Stomach smooth muscle (tissue), 2 donors: ENCODE measurements around the gene TFB1M.

Experiments
- H3K27ac ChIP-seq: one replicate; pipeline ENCODE4 v1.7.0; 2013; ENCODE audit warnings: mild to moderate bottlenecking, low read length, inconsistent platforms
- H3K27me3 ChIP-seq, 2 donors: one replicate each; pipeline ENCODE4 v1.7.0; 2013; ENCODE audit warnings: low read length in 2 of 2; ENCODE audit not compliant: insufficient read depth in 2 of 2, control insufficient read depth in 1 of 2
- H3K36me3 ChIP-seq, 2 donors: one replicate each; pipeline ENCODE4 v1.7.0; 2013; ENCODE audit warnings: low read length in 2 of 2; ENCODE audit not compliant: control insufficient read depth in 2 of 2, insufficient read depth in 2 of 2
- H3K4me1 ChIP-seq: one replicate; pipeline ENCODE4 v1.7.0; 2013; ENCODE audit warnings: low read length; ENCODE audit not compliant: control insufficient read depth, insufficient read depth
- H3K4me3 ChIP-seq, 2 donors: one replicate each; pipeline ENCODE4 v1.7.0; 2013; ENCODE audit warnings: low read length in 2 of 2
- H3K9ac ChIP-seq, 2 donors: one replicate each; pipeline ENCODE4 v1.7.0; 2013; ENCODE audit warnings: low read length in 2 of 2, mild to moderate bottlenecking in 1 of 2
- H3K9me3 ChIP-seq, 2 donors: one replicate each; pipeline ENCODE4 v1.7.0; 2013; ENCODE audit warnings: low read length in 2 of 2; ENCODE audit not compliant: control insufficient read depth in 2 of 2
- donor health status: healthy.
- donor health status: Pancreatic carcinoma.

TFB1M gene

GRCh38 chr6:155301867-155302266, 12.4 kb downstream of the TFB1M start:
- Histone ChIP-seq H3K4me3 (no peak overlapping the region), H3K4me1 (no peaks in the 10 kb centered on the region), H3K36me3 (peaks cover 6 to 11% of the 10 kb centered on the region in 2 donors), H3K27me3 (no peaks in the 10 kb centered on the region), H3K9me3 (no peaks in the 10 kb centered on the region), H3K9ac (no peak overlapping the region), H3K27ac (no peak overlapping the region)

GRCh38 chr6:155297669-155298068, 16.6 kb downstream of the TFB1M start:
- Histone ChIP-seq H3K9ac (no peak overlapping the region), H3K4me1 (no peaks in the 10 kb centered on the region), H3K9me3 (no peaks in the 10 kb centered on the region), H3K27ac (no peak overlapping the region), H3K4me3 (no peak overlapping the region), H3K27me3 (no peaks in the 10 kb centered on the region), H3K36me3 (peaks cover 12 to 14% of the 10 kb centered on the region in 2 donors)

- Histone ChIP-seq H3K9ac (no peak overlapping the region), H3K27me3 (no peaks in the 10 kb centered on the region), H3K9me3 (no peaks in the 10 kb centered on the region), H3K27ac (no peak overlapping the region), H3K4me1 (no peaks in the 10 kb centered on the region), H3K4me3 (no peak overlapping the region), H3K36me3 (peaks cover 7 to 18% of the 10 kb centered on the region in 2 donors)
Measured at GRCh38 chr6:155292711-155293110, 21.6 kb downstream of the TFB1M start.

- Histone ChIP-seq H3K4me1 (no peaks in the 10 kb centered on the region), H3K9me3 (no peaks in the 10 kb centered on the region), H3K27ac (no peak overlapping the region), H3K4me3 (no peak overlapping the region), H3K36me3 (peaks cover 3 to 10% of the 10 kb centered on the region in 2 donors), H3K9ac (no peak overlapping the region), H3K27me3 (no peaks in the 10 kb centered on the region)
Measured at GRCh38 chr6:155291291-155291690, 23.0 kb downstream of the TFB1M start.

- Histone ChIP-seq H3K4me3 (no peak overlapping the region), H3K4me1 (no peaks in the 10 kb centered on the region), H3K9me3 (no peaks in the 10 kb centered on the region), H3K27me3 (no peaks in the 10 kb centered on the region), H3K27ac (no peak overlapping the region), H3K36me3 (peaks cover 2 to 5% of the 10 kb centered on the region in 2 donors), H3K9ac (no peak overlapping the region)
Measured at GRCh38 chr6:155290491-155290890, 23.8 kb downstream of the TFB1M start.

GRCh38 chr6:155287762-155288161, 26.5 kb downstream of the TFB1M start:
- Histone ChIP-seq H3K9ac (no peak overlapping the region), H3K4me1 (no peaks in the 10 kb centered on the region), H3K36me3 (peaks cover 10 to 11% of the 10 kb centered on the region in 2 donors), H3K27ac (no peak overlapping the region), H3K9me3 (no peaks in the 10 kb centered on the region), H3K27me3 (no peaks in the 10 kb centered on the region), H3K4me3 (no peak overlapping the region)

- Histone ChIP-seq H3K27ac (no peak overlapping the region), H3K36me3 (peaks cover 5 to 11% of the 10 kb centered on the region in 2 donors), H3K27me3 (no peaks in the 10 kb centered on the region), H3K4me3 (no peak overlapping the region), H3K4me1 (no peaks in the 10 kb centered on the region), H3K9me3 (no peaks in the 10 kb centered on the region), H3K9ac (no peak overlapping the region)
Measured at GRCh38 chr6:155284775-155285174, 29.5 kb downstream of the TFB1M start.

GRCh38 chr6:155278319-155279049, 35.8 kb downstream of the TFB1M start:
- H3K36me3 ChIP-seq = no peaks in the 10 kb centered on the region
- H3K9me3 ChIP-seq = no peaks in the 10 kb centered on the region
- H3K27me3 ChIP-seq = no peaks in the 10 kb centered on the region
- peaks cover 12% of the 10 kb centered on the region for H3K4me1 ChIP-seq
- no peak overlapping the region for H3K27ac ChIP-seq
- no peak overlapping the region for H3K9ac ChIP-seq
- H3K4me3 ChIP-seq = no peak overlapping the region

- no peaks in the 10 kb centered on the region for H3K36me3 ChIP-seq
- peaks cover 19% of the 10 kb centered on the region for H3K4me1 ChIP-seq
- no peak overlapping the region for H3K27ac ChIP-seq
- no peak overlapping the region for H3K4me3 ChIP-seq
- no peaks in the 10 kb centered on the region for H3K9me3 ChIP-seq
- H3K27me3 ChIP-seq = no peaks in the 10 kb centered on the region
- H3K9ac ChIP-seq = no peak overlapping the region
Measured at GRCh38 chr6:155276638-155277037, 37.6 kb downstream of the TFB1M start.

GRCh38 chr6:155275808-155276480, 38.3 kb downstream of the TFB1M start:
- H3K4me1 ChIP-seq = peaks cover 19% of the 10 kb centered on the region
- H3K9ac ChIP-seq = no peak overlapping the region
- no peaks in the 10 kb centered on the region for H3K36me3 ChIP-seq
- no peaks in the 10 kb centered on the region for H3K9me3 ChIP-seq
- peak overlapping the region; percentile 6 to 56 for H3K4me3 ChIP-seq
- peak overlapping the region; percentile 66 for H3K27ac ChIP-seq
- H3K27me3 ChIP-seq = no peaks in the 10 kb centered on the region

GRCh38 chr6:155274533-155274932, 39.8 kb downstream of the TFB1M start:
- Histone ChIP-seq H3K9ac (no peak overlapping the region), H3K4me1 (peaks cover 19% of the 10 kb centered on the region), H3K4me3 (no peak overlapping the region), H3K27me3 (no peaks in the 10 kb centered on the region), H3K27ac (no peak overlapping the region), H3K9me3 (no peaks in the 10 kb centered on the region), H3K36me3 (no peaks in the 10 kb centered on the region)
